NOMO-1 treated with dmso at 0.1 percent for 144 hours (cell line): Measurements from ENCODE around the gene SH3PXD2A.
"Not testable (repeated sequence)": the region's sequence is repeated elsewhere in the genome, so short reads cannot be mapped to it uniquely, and the experiment has no call there.

ENCODE experiments used
- DNase-seq: peaks from one replicate; lab custom pipeline; 2025; ENCODE audit not compliant: unreplicated experiment; lab: John Stamatoyannopoulos, UW

The SH3PXD2A gene

GRCh38 chr10:103610921-103611511, 244.4 kb downstream of the SH3PXD2A start:
- DNase-seq: no peak

GRCh38 chr10:103610083-103610472, 245.3 kb downstream of the SH3PXD2A start:
- DNase-seq: no peak

- DNase-seq: no peak
Observed at GRCh38 chr10:103609231-103610082, 245.9 kb downstream of the SH3PXD2A start.

GRCh38 chr10:103608056-103608455, 247.3 kb downstream of the SH3PXD2A start:
- not testable (repeated sequence) for DNase-seq

GRCh38 chr10:103607051-103607450, 248.3 kb downstream of the SH3PXD2A start:
- not testable (repeated sequence) for DNase-seq

- not testable (repeated sequence) for DNase-seq
Observed at GRCh38 chr10:103606097-103606438, 249.3 kb downstream of the SH3PXD2A start.

GRCh38 chr10:103605359-103606096, 249.8 kb downstream of the SH3PXD2A start:
- DNase-seq: peak; percentile 2

- DNase-seq: no peak
Observed at GRCh38 chr10:103603382-103603781, 252.0 kb downstream of the SH3PXD2A start.

- DNase-seq: no peak
Observed at GRCh38 chr10:103602852-103603155, 252.6 kb downstream of the SH3PXD2A start.

- DNase-seq: no peak
Observed at GRCh38 chr10:103602028-103602851, 253.1 kb downstream of the SH3PXD2A start.

- DNase-seq: no peak
Observed at GRCh38 chr10:103600956-103601569, 254.3 kb downstream of the SH3PXD2A start.

- DNase-seq: no peak
Observed at GRCh38 chr10:103600325-103600724, 255.1 kb downstream of the SH3PXD2A start.

GRCh38 chr10:103599907-103600306, 255.5 kb downstream of the SH3PXD2A start:
- no peak for DNase-seq

- no peak for DNase-seq
Observed at GRCh38 chr10:103599211-103599610, 256.2 kb downstream of the SH3PXD2A start.

GRCh38 chr10:103598654-103599115, 256.7 kb downstream of the SH3PXD2A start:
- DNase-seq: no peak

GRCh38 chr10:103597003-103597402, 258.4 kb downstream of the SH3PXD2A start:
- DNase-seq: no peak

- DNase-seq: no peak
Observed at GRCh38 chr10:103595933-103596726, 259.2 kb downstream of the SH3PXD2A start.

GRCh38 chr10:103593022-103593570, 262.3 kb downstream of the SH3PXD2A start:
- DNase-seq: no peak

- DNase-seq: no peak
Observed at GRCh38 chr10:103592186-103593021, 263.0 kb downstream of the SH3PXD2A start.
